Effector memory CD8-positive, alpha-beta T cell (primary cell): Measurements from ENCODE around the gene RABGAP1L.

Source experiments
- ATAC-seq: fragments of 150-1000 bp; cut with Tn5 transposase; replicated peaks from 2 replicates; pipeline ENCODE4 v1.10.0; 2021; ENCODE audit warnings: mild to moderate bottlenecking, moderate library complexity
- DNase-seq, 3 experiments: peaks; one replicate each; pipeline ENCODE4 v3.0.0; 2021
- H3K27ac Mint-ChIP-seq, 2 donors: one replicate each; pipeline ENCODE4 v1.8.0; 2022; ENCODE audit warnings: mild to moderate bottlenecking in 2 of 2, mixed read lengths in 2 of 2, moderate library complexity in 2 of 2
- H3K27me3 Mint-ChIP-seq, 2 donors: one replicate each; pipeline ENCODE4 v1.8.0; 2022; ENCODE audit warnings: mixed read lengths in 2 of 2
- H3K36me3 Mint-ChIP-seq: one replicate; pipeline ENCODE4 v1.8.0; 2022; ENCODE audit warnings: mild to moderate bottlenecking, moderate library complexity, mixed read lengths; ENCODE audit not compliant: insufficient read depth
- H3K4me1 Mint-ChIP-seq, 2 donors: one replicate each; pipeline ENCODE4 v1.8.0; 2022; ENCODE audit warnings: low read depth in 2 of 2, mixed read lengths in 2 of 2
- H3K4me3 Mint-ChIP-seq, 2 donors: one replicate each; pipeline ENCODE4 v1.8.0; 2022; ENCODE audit warnings: mild to moderate bottlenecking in 2 of 2, mixed read lengths in 2 of 2, moderate library complexity in 2 of 2
- H3K9me3 Mint-ChIP-seq, 2 donors: one replicate each; pipeline ENCODE4 v1.8.0; 2022; ENCODE audit warnings: mixed read lengths in 2 of 2

The RABGAP1L gene

DNA sequence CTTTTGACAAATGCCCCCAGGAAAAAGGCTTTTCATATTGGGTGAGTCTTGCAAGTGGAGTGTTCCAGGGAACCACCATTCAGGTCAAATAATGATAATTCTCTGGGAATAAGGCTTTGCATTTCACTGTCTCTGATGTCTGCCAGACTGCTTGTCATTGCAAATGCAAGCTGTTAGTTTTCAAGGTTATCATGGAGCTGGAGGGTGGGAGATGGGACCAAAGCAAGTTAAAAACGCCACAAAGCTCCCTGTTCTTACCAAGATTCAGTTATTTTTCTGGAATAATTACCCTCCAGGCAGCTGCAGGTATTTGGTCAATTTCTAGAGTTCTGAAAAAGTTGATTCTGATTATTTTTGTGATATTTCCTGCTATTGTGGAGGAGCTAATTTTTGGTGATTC lies 498.6 kb downstream of the RABGAP1L start:
- DNase-seq = no peak
- ATAC-seq = no peak
- H3K9me3 Mint-ChIP-seq = no peaks in the 10 kb centered on the region
- H3K36me3 Mint-ChIP-seq = peaks cover 5% of the 10 kb centered on the region
- H3K27ac Mint-ChIP-seq = no peak overlapping the region
- no peaks in the 10 kb centered on the region for H3K27me3 Mint-ChIP-seq
- no peak overlapping the region for H3K4me3 Mint-ChIP-seq
- peaks cover 0 to 26% of the 10 kb centered on the region in 2 donors for H3K4me1 Mint-ChIP-seq

DNA sequence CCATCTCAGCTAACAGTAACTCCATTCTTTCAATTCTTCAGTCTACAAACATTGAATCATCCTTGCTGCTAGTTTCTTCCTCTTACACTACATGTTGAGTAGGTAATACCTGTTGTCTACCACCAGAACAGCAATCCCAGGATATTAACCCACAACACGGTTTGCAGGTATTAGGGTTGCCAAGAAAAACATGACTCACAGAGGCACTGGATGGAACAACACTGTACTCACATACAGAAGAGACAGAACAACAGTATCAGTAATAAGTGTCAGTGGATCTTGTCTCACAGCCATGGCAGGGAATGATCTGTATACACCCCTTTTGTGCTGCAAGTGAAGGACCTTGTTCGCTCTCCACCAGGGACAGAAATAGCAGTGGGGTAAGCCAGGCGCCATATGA lies 500.5 kb downstream of the RABGAP1L start:
- no peak for ATAC-seq
- DNase-seq = no peak
- Mint-ChIP-seq H3K4me3 (no peak overlapping the region), H3K9me3 (no peaks in the 10 kb centered on the region), H3K27ac (peak overlapping the region in 1 of 2 donors; percentile 5), H3K4me1 (peaks cover 0 to 22% of the 10 kb centered on the region in 2 donors), H3K36me3 (peaks cover 7% of the 10 kb centered on the region), H3K27me3 (no peaks in the 10 kb centered on the region)

DNA sequence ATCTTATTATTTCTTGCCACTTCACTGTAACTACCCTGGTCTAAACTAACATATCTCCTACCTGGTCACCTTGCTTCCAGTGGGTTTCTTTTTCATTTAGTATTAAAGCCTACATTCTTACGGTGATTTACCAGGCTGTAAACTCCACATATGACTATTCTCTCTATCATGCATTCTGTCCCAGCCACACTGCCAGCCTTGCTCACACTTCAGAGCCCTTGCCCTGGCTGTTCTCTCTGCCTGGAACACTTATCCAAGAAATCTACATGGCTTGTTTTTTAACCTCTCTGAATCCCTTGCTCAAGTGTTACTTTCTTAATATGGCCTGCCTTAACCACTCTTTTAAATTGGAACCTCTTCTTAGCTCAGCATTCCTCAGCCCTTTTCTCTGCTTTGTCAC lies 501.2 kb downstream of the RABGAP1L start:
- H3K27me3 Mint-ChIP-seq = no peaks in the 10 kb centered on the region
- no peak overlapping the region for H3K27ac Mint-ChIP-seq
- DNase-seq (no peak), ATAC-seq (no peak)
- H3K36me3 Mint-ChIP-seq = peaks cover 8% of the 10 kb centered on the region
- no peak overlapping the region for H3K4me3 Mint-ChIP-seq
- no peaks in the 10 kb centered on the region for H3K9me3 Mint-ChIP-seq
- H3K4me1 Mint-ChIP-seq = peaks cover 0 to 22% of the 10 kb centered on the region in 2 donors

DNA sequence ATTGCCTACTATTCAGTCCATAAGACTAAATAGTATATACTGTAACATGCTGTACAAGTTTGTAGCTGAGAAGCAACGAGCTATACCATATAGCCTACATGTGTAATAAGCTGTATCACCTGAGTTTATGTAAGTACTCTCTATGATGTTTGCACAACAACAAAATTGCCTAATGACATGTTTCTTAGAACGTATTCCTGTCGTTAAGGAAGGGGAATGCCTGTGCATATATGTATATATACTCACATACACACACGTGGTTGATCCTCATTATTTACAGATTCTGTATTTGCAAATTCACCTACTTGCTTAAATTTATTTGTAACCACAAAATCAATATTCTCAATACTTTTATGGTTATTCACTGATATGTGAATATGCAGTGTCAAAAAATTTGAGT lies 504.0 kb downstream of the RABGAP1L start:
- no peaks in the 10 kb centered on the region for H3K27me3 Mint-ChIP-seq
- H3K4me3 Mint-ChIP-seq = no peak overlapping the region
- no peak for ATAC-seq
- H3K9me3 Mint-ChIP-seq = peaks cover 0 to 2% of the 10 kb centered on the region in 2 donors
- H3K27ac Mint-ChIP-seq = no peak overlapping the region
- H3K36me3 Mint-ChIP-seq = peaks cover 8% of the 10 kb centered on the region
- DNase-seq = no peak
- H3K4me1 Mint-ChIP-seq = peaks cover 0 to 17% of the 10 kb centered on the region in 2 donors

DNA sequence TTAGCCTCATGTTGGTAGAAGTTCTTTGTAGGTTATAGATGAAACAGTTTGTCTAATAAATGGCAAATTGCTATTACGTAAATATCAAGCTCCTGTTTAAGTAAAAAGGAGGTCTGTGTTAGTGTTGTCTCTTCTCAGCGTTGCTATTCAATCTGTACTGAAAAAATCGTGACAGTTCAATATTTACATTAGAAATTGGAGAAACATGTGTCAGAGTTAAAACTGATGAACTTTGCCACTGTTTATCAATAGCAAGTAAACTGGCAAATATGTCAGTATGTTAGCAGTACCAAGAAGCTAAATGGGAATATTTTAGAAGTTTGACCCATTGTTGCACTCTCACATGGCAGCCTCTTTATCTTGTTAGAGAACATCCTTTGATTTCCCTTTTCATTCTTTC lies 506.9 kb downstream of the RABGAP1L start:
- peaks cover 8% of the 10 kb centered on the region for H3K36me3 Mint-ChIP-seq

DNA sequence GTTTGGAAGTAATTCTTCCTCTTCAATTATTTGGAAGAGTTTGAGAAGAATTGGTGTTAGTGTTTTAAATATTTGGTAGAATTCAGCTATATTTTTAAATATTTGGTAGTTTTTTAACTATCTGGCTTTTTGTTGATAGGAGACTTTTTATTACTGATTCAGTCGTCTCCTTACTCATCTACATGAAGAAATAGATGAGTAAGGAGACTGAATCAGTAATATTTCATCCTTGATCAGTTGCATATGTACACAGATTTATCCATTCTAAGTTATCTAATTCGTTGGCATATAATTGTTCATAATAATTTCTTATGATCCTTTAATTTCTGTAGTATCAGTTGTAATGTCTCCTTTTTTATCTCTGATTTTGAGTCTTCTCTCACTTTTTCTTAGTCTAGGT lies 512.5 kb downstream of the RABGAP1L start:
- Mint-ChIP-seq H3K4me1 (peaks cover 2 to 10% of the 10 kb centered on the region in 2 donors), H3K36me3 (no peaks in the 10 kb centered on the region), H3K9me3 (peaks cover 5 to 19% of the 10 kb centered on the region in 2 donors), H3K4me3 (no peak overlapping the region), H3K27ac (no peak overlapping the region), H3K27me3 (no peaks in the 10 kb centered on the region)
- ATAC-seq = no peak
- no peak for DNase-seq

More for the DNA sequence above, 506.9 kb downstream of the RABGAP1L start:
- Mint-ChIP-seq H3K9me3 (peaks cover 5 to 19% of the 10 kb centered on the region in 2 donors), H3K4me3 (no peak overlapping the region), H3K27ac (no peak overlapping the region), H3K4me1 (no peaks in the 10 kb centered on the region), H3K27me3 (no peaks in the 10 kb centered on the region)
- no peak for DNase-seq
- ATAC-seq = no peak

DNA sequence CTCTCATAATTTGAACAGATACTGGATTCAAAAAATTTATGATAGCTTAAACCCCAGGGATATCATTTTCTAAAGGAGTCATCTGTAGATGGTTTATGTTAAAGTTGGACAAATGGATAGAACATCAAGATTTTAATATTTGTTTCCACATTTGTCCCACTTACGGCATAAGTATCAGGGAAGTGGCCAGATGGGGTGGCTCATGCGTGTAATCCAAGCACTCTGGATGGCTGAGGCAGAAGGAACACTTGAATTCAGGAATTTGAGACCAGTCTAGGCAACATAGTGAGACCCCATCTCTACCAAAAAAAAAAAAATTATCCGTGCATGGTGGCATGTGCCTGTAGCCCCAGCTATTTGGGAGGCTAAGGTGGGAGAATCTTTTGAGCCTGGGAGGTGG lies 517.5 kb downstream of the RABGAP1L start:
- Mint-ChIP-seq H3K9me3 (no peaks in the 10 kb centered on the region), H3K4me1 (peaks cover 3 to 24% of the 10 kb centered on the region in 2 donors), H3K4me3 (no peak overlapping the region), H3K27me3 (no peaks in the 10 kb centered on the region), H3K36me3 (peaks cover 1% of the 10 kb centered on the region), H3K27ac (peak overlapping the region in 1 of 2 donors; percentile 56)
- ATAC-seq = no peak
- no peak for DNase-seq

DNA sequence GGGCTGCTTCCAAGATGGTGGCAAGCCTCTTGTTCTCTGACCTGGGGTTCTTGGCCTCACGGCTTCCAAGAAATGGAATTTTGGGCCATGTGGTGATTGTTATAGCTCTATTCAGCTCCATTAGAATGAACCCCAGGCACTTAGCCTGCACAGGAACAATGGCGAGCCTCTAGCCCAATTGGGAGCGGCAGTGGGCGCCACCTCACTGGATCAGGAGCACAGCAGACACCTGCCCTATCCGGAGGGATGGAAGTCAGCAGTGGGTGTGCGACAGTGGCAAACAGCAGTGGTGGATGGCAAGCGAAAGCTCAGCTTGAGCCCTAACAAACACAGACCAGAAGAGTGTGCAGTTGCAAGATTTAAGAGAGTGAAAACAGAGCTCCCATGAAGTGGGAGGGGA lies 519.3 kb downstream of the RABGAP1L start:
- Mint-ChIP-seq H3K4me3 (no peak overlapping the region), H3K27me3 (no peaks in the 10 kb centered on the region), H3K9me3 (no peaks in the 10 kb centered on the region), H3K27ac (no peak overlapping the region), H3K36me3 (peaks cover 2% of the 10 kb centered on the region), H3K4me1 (peaks cover 6 to 20% of the 10 kb centered on the region in 2 donors)
- no peak for DNase-seq
- no peak for ATAC-seq

DNA sequence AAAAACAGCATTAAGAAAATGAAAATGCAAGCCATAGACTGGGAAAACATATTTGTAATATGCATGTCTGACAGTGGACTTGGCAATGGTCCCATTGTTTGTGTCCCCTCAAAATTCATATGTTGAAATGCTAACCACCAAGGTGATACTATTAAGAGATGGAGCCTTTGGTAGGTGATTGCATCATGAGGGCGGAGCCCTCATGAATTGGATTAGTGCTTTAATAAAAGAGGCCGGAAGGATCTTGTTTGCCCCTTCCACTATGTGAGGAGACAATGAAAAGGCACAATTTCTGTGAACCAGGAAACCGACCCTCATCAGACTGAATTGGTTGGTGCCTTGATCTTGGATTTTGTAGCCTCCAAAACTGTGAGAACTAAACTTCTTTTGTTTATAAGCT lies 520.8 kb downstream of the RABGAP1L start:
- Mint-ChIP-seq H3K36me3 (peaks cover 6% of the 10 kb centered on the region), H3K4me3 (no peak overlapping the region), H3K9me3 (no peaks in the 10 kb centered on the region), H3K27me3 (no peaks in the 10 kb centered on the region), H3K4me1 (peaks cover 6 to 20% of the 10 kb centered on the region in 2 donors), H3K27ac (no peak overlapping the region)
- DNase-seq (no peak), ATAC-seq (no peak)

DNA sequence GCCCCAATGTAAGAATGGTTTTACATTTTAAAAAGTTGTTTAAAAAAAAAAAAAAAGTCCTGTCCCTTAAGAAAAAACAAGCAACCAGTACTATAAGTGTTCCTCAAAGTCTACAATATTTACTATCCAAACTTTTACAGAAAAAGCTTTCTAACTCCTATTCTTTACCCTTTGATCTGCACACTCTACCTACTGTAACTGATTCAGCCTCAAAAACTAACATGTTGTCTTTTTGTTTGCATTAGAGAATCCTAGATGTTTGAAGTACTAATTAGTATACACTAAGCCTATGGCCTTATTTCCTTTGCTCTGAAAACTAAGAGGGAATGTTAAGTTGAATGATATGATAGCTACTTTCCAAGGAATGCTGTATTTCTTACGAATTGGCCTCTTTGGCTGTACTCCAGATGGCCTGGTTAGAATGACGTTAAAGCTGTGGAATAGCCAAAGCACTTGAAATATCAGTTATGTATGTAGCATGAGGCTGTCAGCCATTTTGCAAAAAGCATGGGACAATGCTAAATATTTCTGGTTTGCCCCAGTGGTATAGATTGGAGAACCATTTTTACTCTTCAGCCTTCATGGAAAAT lies 523.2 kb downstream of the RABGAP1L start:
- H3K27me3 Mint-ChIP-seq = no peaks in the 10 kb centered on the region
- H3K9me3 Mint-ChIP-seq = no peaks in the 10 kb centered on the region
- H3K27ac Mint-ChIP-seq = no peak overlapping the region
- no peak for ATAC-seq
- DNase-seq = no peak
- peaks cover 9 to 18% of the 10 kb centered on the region in 2 donors for H3K4me1 Mint-ChIP-seq
- peaks cover 9% of the 10 kb centered on the region for H3K36me3 Mint-ChIP-seq
- H3K4me3 Mint-ChIP-seq = no peak overlapping the region

DNA sequence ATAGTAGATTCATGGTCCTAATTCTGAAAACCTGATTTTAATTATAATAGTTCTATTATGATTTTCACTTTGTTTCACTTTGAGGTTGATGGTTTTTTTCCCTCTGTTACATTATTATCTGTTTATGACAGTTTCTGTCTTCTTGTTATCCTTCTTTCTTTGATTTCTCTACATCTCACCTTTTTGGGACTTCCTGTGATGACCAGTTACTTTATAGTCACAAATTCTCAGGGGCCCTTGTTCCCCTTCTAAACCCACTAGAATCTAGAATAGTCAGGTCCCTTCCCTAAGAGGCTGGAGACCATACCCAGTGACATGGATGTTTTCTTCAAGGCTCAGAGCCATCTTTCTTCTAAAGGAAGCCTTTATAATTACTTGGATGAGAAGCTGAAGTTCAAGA lies 526.9 kb downstream of the RABGAP1L start:
- H3K4me1 Mint-ChIP-seq = peaks cover 7 to 9% of the 10 kb centered on the region in 2 donors
- H3K4me3 Mint-ChIP-seq = no peak overlapping the region
- DNase-seq (no peak), ATAC-seq (no peak)
- H3K9me3 Mint-ChIP-seq = no peaks in the 10 kb centered on the region
- H3K36me3 Mint-ChIP-seq = peaks cover 9% of the 10 kb centered on the region
- H3K27ac Mint-ChIP-seq = peak overlapping the region in 1 of 2 donors; percentile 70
- no peaks in the 10 kb centered on the region for H3K27me3 Mint-ChIP-seq

DNA sequence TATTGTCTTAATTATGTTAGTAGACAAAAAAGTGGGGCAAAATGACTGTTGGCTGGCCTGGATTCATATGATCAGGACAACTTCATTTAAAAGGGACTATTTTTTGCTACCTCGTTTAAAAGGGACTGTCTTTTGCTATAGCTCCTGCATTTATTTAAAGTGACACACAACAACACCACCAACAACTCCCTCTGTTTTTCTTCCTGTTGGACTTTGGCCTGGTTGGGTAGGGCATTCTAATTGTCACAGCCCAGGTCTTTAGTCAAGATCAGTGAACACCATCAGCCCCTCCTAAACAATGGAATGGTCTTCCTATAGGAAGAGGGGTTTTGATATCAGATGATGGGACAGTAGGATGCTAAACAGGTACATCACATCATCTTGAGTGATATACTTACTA lies 530.2 kb downstream of the RABGAP1L start:
- Mint-ChIP-seq H3K4me3 (no peak overlapping the region), H3K27ac (peak overlapping the region in 1 of 2 donors; percentile 25), H3K36me3 (peaks cover 6% of the 10 kb centered on the region), H3K4me1 (peaks cover 4 to 9% of the 10 kb centered on the region in 2 donors), H3K9me3 (no peaks in the 10 kb centered on the region), H3K27me3 (no peaks in the 10 kb centered on the region)
- no peak for DNase-seq
- no peak for ATAC-seq

DNA sequence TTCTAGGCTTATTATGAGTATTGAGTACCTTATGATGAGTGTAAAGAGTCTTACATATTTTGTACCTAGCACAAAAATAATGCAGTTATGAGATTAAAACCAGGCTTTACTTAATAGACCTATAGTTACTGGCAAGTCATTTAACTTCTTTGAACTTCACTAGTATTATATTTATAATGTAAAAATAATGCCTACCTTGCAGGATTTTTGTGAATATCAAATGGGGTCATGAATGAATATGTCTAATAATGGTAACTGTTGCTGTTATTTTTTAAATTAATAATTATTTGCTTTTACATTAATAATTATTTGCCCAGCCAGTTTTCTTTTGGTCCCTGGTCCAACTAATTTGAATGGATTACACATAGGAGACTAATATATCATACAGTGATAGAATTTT lies 530.9 kb downstream of the RABGAP1L start:
- Mint-ChIP-seq H3K9me3 (no peaks in the 10 kb centered on the region), H3K4me3 (no peak overlapping the region), H3K27ac (peak overlapping the region in 1 of 2 donors; percentile 25), H3K27me3 (no peaks in the 10 kb centered on the region), H3K4me1 (peaks cover 4 to 9% of the 10 kb centered on the region in 2 donors), H3K36me3 (peaks cover 1% of the 10 kb centered on the region)
- ATAC-seq = no peak
- DNase-seq = no peak

DNA sequence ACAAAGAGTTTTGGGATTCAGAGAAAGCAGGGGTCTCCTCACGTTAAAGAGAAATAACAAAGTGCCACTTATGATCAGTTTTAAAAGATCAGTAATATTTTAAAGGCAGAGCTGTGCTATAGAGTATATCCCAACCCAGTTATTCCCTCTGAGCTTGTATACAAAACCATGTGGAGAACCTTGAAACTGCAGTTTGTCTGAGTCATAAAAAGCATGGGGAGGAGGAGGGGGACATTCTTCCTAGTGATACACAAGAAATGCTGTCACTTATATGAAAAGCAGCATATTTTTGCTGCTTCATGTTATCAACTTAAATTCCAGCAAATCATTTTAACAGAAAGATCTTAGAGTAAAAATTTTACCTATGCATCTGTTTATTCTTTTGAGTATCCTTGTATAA lies 533.0 kb downstream of the RABGAP1L start:
- peaks cover 2 to 4% of the 10 kb centered on the region in 2 donors for H3K4me1 Mint-ChIP-seq

More for the DNA sequence above, 533.0 kb downstream of the RABGAP1L start:
- no peak for DNase-seq
- no peak for ATAC-seq
- Mint-ChIP-seq H3K27me3 (no peaks in the 10 kb centered on the region), H3K36me3 (peaks cover 4% of the 10 kb centered on the region), H3K9me3 (no peaks in the 10 kb centered on the region), H3K27ac (no peak overlapping the region), H3K4me3 (no peak overlapping the region)
